ENCODE data around the gene CHKA. TPM values are rescaled to one million over a fixed set of nuclear protein-coding genes. Genes with fewer than 3 reads are reported as not detected.

The CHKA gene
- total RNA-seq, 4 donors from 2014 or later, result 1.1 to 13.0 (median 4.2) TPM

GRCh38 chr11:68040957-68041591 is 80.1 kb downstream of the CHKA start:
- Histone ChIP-seq H3K27me3 (no peaks in the 10 kb centered on the region), H3K36me3 (peaks cover 12 to 53% (median 22%) of the 10 kb centered on the region in 3 donors), H3K9me3 (no peaks in the 10 kb centered on the region), H3K27ac (peak overlapping the region; percentile 89 to 90 (median 90)), H3K4me3 (peak overlapping the region; percentile 68 to 96 (median 74)), H3K4me1 (peaks cover 47 to 81% (median 63%) of the 10 kb centered on the region in 3 donors)
- intact Hi-C loops (cut with DNase I), result no loop called here
- 72 to 100% methylated on average over 1 to 7 of the region's 23 CpGs for WGBS, 2 donors
- no peak for TF ChIP-seq CTCF (IDR thresholded peaks at IDR 0.05)
- TF ChIP-seq POLR2A (IDR thresholded peaks at IDR 0.05), result no peak
- DNase-seq, result no peak

GRCh38 chr11:68040101-68040956 is 80.9 kb downstream of the CHKA start:
- intact Hi-C loops (cut with DNase I), result no loop called here
- WGBS, 2 donors, result 0 to 8% methylated on average over 7 to 10 of the region's 22 CpGs
- peak overlapping the region; percentile 89 to 90 (median 90) for H3K27ac ChIP-seq
- no peak for DNase-seq
- peaks cover 47 to 85% (median 66%) of the 10 kb centered on the region in 3 donors for H3K4me1 ChIP-seq
- peak overlapping the region; percentile 68 to 96 (median 74) for H3K4me3 ChIP-seq
- H3K36me3 ChIP-seq, result peaks cover 12 to 53% (median 15%) of the 10 kb centered on the region in 3 donors
- TF ChIP-seq CTCF (IDR thresholded peaks at IDR 0.05), result no peak
- TF ChIP-seq POLR2A (IDR thresholded peaks at IDR 0.05), result peak in 1 of 4 donors; percentile 26
- no peaks in the 10 kb centered on the region for H3K27me3 ChIP-seq
- H3K9me3 ChIP-seq, result no peaks in the 10 kb centered on the region

- Histone ChIP-seq H3K36me3 (peaks cover 12 to 53% (median 14%) of the 10 kb centered on the region in 3 donors), H3K4me1 (peaks cover 47 to 85% (median 66%) of the 10 kb centered on the region in 3 donors), H3K9me3 (no peaks in the 10 kb centered on the region), H3K4me3 (peak overlapping the region; percentile 68 to 96 (median 74)), H3K27ac (peak overlapping the region; percentile 89 to 90 (median 90)), H3K27me3 (no peaks in the 10 kb centered on the region)
- no peak for DNase-seq
- intact Hi-C loops (cut with DNase I), result no loop called here
- 6 to 50% methylated on average over 2 to 6 of the region's 10 CpGs for whole genome bisulfite sequencing, 2 donors
- TF ChIP-seq POLR2A (IDR thresholded peaks at IDR 0.05), result no peak
- no peak for TF ChIP-seq CTCF (IDR thresholded peaks at IDR 0.05)
These were observed 81.6 kb downstream of the CHKA start for GRCh38 chr11:68039526-68040086.

DNA sequence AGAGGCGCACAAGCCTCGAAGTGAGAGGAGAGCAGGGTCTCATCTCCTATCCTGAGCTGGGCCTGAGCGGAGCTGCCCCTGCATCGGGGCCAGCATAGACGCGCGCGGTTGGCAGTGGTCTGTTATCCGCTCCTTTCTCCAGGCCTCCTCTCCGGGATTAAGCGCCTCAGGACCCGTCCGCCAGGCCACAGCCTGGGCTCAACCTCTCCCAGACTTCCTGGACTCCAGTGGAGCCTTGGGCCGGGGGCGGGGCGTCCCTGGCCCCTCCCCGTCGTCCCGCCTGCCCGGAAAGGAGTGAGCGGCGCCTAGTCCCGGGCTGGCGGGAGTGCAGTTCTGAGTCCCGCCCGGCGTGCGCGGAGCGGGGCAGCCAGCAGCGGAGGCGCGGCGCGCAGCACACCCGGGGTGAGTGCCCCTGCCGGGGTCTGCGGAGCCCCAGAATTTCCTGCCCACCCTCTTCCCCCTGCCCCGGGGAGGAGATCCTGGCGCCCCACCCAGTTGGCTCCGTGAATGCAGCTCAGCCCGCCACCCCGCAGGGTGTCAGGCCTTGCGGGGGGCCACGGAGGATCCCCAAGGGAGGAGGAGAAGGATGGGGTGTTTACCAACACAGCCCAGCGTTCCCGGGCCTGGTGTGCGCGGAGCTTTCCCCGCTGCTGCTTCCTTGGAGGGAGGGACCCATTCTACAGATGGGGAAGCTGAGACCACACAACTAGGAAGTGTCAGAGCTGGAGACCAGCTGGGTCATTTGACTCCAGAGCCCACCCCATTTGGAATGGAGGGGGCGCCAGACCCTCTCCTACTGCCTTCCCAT is 82.3 kb downstream of the CHKA start, which contains the start of gene TCIRG1:
TCIRG1 (plus strand) TSS at position 308 of the 808 bp plus-strand sequence. CDS start 2,247 bp downstream, outside the sequence.
- Histone ChIP-seq H3K4me1 (peaks cover 47 to 82% (median 66%) of the 10 kb centered on the region in 3 donors), H3K9me3 (no peaks in the 10 kb centered on the region), H3K27me3 (no peaks in the 10 kb centered on the region), H3K4me3 (peak within 1 kb of the TSS; percentile 68 to 96 (median 74)), H3K36me3 (peaks cover 8 to 53% (median 9%) of the 10 kb centered on the region in 3 donors), H3K27ac (peak within 1 kb of the TSS; percentile 89 to 90 (median 90))
- WGBS, 2 donors, result 7% methylated on average over 12 of the region's 51 CpGs; no CpG with 5 or more reads in 1 of the 2 donors
- intact Hi-C loops (cut with DNase I), result no loop called here
- TF ChIP-seq CTCF (IDR thresholded peaks at IDR 0.05) (peak in 3 of 6 experiments; percentile 10 to 50 (median 30)), POLR2A (IDR thresholded peaks at IDR 0.05) (peak in 3 of 4 donors; percentile 74 to 98 (median 95))
- DNase-seq, result no peak
